Mucosa of stomach (tissue), 1 donor: ENCODE measurements around the gene GDPD4.

Experiments used
- H3K27me3 ChIP-seq: one replicate; pipeline ENCODE4 v1.7.0; 2013; ENCODE audit warnings: mild to moderate bottlenecking, low read length; ENCODE audit not compliant: control insufficient read depth, insufficient read depth
- H3K36me3 ChIP-seq: one replicate; pipeline ENCODE4 v1.7.0; 2013; ENCODE audit warnings: low read length; ENCODE audit not compliant: control insufficient read depth, insufficient read depth
- H3K4me1 ChIP-seq: one replicate; pipeline ENCODE4 v1.7.0; 2013; ENCODE audit warnings: mild to moderate bottlenecking, low read length; ENCODE audit not compliant: control insufficient read depth, insufficient read depth
- H3K4me3 ChIP-seq: one replicate; pipeline ENCODE4 v1.7.0; 2013; ENCODE audit warnings: low read length
- H3K9ac ChIP-seq: one replicate; pipeline ENCODE4 v1.7.0; 2013; ENCODE audit warnings: mild to moderate bottlenecking, low read length, moderate library complexity
- H3K9me3 ChIP-seq: one replicate; pipeline ENCODE4 v1.7.0; 2013; ENCODE audit warnings: mild to moderate bottlenecking, low read length, moderate library complexity; ENCODE audit not compliant: control insufficient read depth
- donor health status: Pancreatic carcinoma.

GDPD4 gene

GRCh38 chr11:77262803-77263202 is 38.7 kb downstream of the GDPD4 start:
- Histone ChIP-seq H3K9ac (no peak overlapping the region), H3K4me1 (no peaks in the 10 kb centered on the region), H3K9me3 (no peaks in the 10 kb centered on the region), H3K36me3 (no peaks in the 10 kb centered on the region), H3K27me3 (no peaks in the 10 kb centered on the region), H3K4me3 (no peak overlapping the region)

GRCh38 chr11:77259641-77260040 is 41.8 kb downstream of the GDPD4 start:
- no peaks in the 10 kb centered on the region for H3K27me3 ChIP-seq
- no peaks in the 10 kb centered on the region for H3K36me3 ChIP-seq
- H3K4me3 ChIP-seq: no peak overlapping the region
- H3K4me1 ChIP-seq: no peaks in the 10 kb centered on the region
- no peaks in the 10 kb centered on the region for H3K9me3 ChIP-seq
- no peak overlapping the region for H3K9ac ChIP-seq

GRCh38 chr11:77253690-77254089 is 47.8 kb downstream of the GDPD4 start:
- Histone ChIP-seq H3K27me3 (no peaks in the 10 kb centered on the region), H3K36me3 (no peaks in the 10 kb centered on the region), H3K9ac (no peak overlapping the region), H3K9me3 (no peaks in the 10 kb centered on the region), H3K4me3 (no peak overlapping the region), H3K4me1 (peaks cover 20% of the 10 kb centered on the region)

- Histone ChIP-seq H3K4me3 (no peak overlapping the region), H3K36me3 (no peaks in the 10 kb centered on the region), H3K9ac (no peak overlapping the region), H3K4me1 (peaks cover 20% of the 10 kb centered on the region), H3K27me3 (no peaks in the 10 kb centered on the region), H3K9me3 (no peaks in the 10 kb centered on the region)
These were observed 48.8 kb downstream of the GDPD4 start for GRCh38 chr11:77252555-77253270.

- Histone ChIP-seq H3K9ac (no peak overlapping the region), H3K27me3 (no peaks in the 10 kb centered on the region), H3K9me3 (no peaks in the 10 kb centered on the region)
These were observed 50.4 kb downstream of the GDPD4 start for GRCh38 chr11:77250881-77251640.

GRCh38 chr11:77249427-77249826 is 52.1 kb downstream of the GDPD4 start:
- no peaks in the 10 kb centered on the region for H3K27me3 ChIP-seq
- H3K4me1 ChIP-seq: peaks cover 30% of the 10 kb centered on the region
- H3K9me3 ChIP-seq: no peaks in the 10 kb centered on the region
- H3K36me3 ChIP-seq: no peaks in the 10 kb centered on the region
- no peak overlapping the region for H3K4me3 ChIP-seq
- H3K9ac ChIP-seq: no peak overlapping the region

More at GRCh38 chr11:77250881-77251640, 50.4 kb downstream of the GDPD4 start:
- H3K36me3 ChIP-seq: no peaks in the 10 kb centered on the region
- peaks cover 25% of the 10 kb centered on the region for H3K4me1 ChIP-seq
- no peak overlapping the region for H3K4me3 ChIP-seq

- H3K9ac ChIP-seq: no peak overlapping the region
- no peaks in the 10 kb centered on the region for H3K9me3 ChIP-seq
- no peak overlapping the region for H3K4me3 ChIP-seq
- no peaks in the 10 kb centered on the region for H3K36me3 ChIP-seq
- peaks cover 19% of the 10 kb centered on the region for H3K4me1 ChIP-seq
- H3K27me3 ChIP-seq: no peaks in the 10 kb centered on the region
These were observed 57.0 kb downstream of the GDPD4 start for GRCh38 chr11:77244277-77245027.

GRCh38 chr11:77236901-77237300 is 64.6 kb downstream of the GDPD4 start:
- Histone ChIP-seq H3K36me3 (no peaks in the 10 kb centered on the region), H3K4me3 (no peak overlapping the region), H3K27me3 (no peaks in the 10 kb centered on the region)

GRCh38 chr11:77233011-77233410 is 68.5 kb downstream of the GDPD4 start:
- Histone ChIP-seq H3K9me3 (no peaks in the 10 kb centered on the region), H3K36me3 (no peaks in the 10 kb centered on the region), H3K4me1 (peaks cover 9% of the 10 kb centered on the region), H3K4me3 (no peak overlapping the region), H3K27me3 (no peaks in the 10 kb centered on the region), H3K9ac (no peak overlapping the region)

More at GRCh38 chr11:77236901-77237300, 64.6 kb downstream of the GDPD4 start:
- Histone ChIP-seq H3K9me3 (no peaks in the 10 kb centered on the region), H3K4me1 (peaks cover 9% of the 10 kb centered on the region), H3K9ac (no peak overlapping the region)

- Histone ChIP-seq H3K4me1 (peaks cover 8% of the 10 kb centered on the region), H3K9me3 (no peaks in the 10 kb centered on the region), H3K27me3 (no peaks in the 10 kb centered on the region), H3K4me3 (no peak overlapping the region), H3K36me3 (no peaks in the 10 kb centered on the region), H3K9ac (no peak overlapping the region)
These were observed 69.2 kb downstream of the GDPD4 start for GRCh38 chr11:77232242-77232641.

- Histone ChIP-seq H3K9ac (no peak overlapping the region), H3K36me3 (no peaks in the 10 kb centered on the region), H3K9me3 (no peaks in the 10 kb centered on the region), H3K27me3 (no peaks in the 10 kb centered on the region), H3K4me3 (no peak overlapping the region), H3K4me1 (peaks cover 4% of the 10 kb centered on the region)
These were observed 69.7 kb downstream of the GDPD4 start for GRCh38 chr11:77231800-77232199.
